ENCODE measurements around the gene PID1. TPM values are rescaled to one million over a fixed set of nuclear protein-coding genes. Genes with fewer than 3 reads are reported as not detected.
"Not testable (repeated sequence)": the region's sequence is repeated elsewhere in the genome, so short reads cannot be mapped to it uniquely, and the experiment has no call there.

Gene PID1
- polyA plus RNA-seq, 3 donors: 4.3 to 6.7 (median 4.8) TPM

DNA sequence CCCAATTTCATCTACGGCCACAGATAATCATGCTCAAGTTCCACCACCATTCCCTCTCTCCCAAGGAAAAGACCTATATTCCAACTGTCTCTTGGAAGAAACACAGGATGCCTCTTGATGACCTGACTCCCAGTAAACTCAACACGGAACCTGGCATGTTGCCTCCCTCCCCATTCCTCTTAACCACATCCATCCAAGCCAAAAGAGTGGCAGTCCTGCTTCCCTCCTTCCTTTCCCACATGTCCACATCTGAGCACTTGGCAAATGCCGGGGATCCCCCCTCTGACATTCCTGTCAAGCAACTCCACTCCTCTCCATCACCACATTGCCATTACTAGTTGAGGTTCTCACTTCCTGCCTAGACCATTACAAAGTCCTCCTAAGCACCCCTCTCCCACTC lies 49.4 kb downstream of the PID1 start:
- DNase-seq: no peak

DNA sequence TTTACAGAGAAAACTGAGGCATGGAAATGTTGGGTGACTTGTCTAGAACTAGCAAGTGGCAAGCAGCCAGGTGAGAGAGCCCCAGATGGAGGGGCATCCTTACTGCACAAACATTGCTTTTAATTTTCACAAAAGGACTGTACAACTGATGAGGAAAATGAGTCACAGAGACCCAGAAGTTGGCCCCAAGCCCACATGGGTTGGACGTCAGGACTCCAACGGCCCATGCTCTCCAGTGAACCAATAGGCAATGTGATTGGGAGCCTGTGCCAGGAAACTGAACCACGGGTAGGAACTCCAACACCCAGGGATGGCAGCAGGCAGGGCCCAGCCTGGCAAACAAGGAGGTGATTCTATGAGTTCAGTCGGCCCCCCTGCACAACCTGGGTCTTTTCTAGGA lies 50.8 kb downstream of the PID1 start:
- no peak for DNase-seq

DNA sequence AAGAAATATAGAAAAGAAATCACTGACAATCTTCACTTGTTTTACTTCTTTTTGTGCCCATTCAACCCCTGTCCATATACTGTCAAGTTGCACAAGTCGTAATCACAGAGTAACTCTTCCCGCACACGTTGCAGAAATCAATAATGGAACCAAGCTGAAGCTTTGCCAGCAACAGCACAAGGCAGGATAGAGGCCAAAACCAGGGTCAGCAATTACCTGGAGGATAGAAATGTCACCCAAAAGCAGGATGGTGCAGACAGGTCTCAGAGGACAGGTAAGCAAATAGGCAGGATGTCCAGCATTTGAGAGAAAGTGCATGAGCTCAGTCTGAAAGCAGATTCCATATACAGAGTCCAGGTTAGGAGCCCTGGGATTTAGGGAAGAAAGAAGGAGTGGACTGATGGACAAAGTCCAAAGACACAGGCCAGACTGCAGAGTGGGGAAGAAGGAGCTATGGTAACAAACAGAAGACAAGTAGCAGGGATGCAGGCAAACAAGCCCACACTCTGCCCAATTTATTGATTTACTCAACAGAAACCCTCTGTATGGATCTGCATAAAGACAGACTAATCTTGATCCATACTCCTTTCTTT lies 52.7 kb downstream of the PID1 start:
- DNase-seq: no peak

DNA sequence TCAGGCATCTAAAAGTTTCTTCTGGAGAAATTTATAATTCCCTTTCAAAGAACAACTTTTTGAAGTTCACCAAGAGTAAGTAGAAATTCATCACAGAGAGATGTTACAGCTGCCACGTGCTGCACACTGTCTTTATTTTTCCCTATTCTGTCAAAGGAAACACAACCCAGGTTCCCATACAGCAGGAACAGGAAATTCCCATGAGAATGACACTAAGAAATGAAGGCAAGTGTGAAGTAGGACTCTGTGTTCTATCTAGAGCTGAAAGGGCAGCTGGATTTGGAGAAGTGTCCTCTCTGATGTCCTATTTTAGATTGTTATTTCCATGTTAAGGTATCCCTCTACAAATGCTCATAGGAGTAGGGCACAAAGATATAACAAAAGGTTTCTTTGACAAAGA lies 58.8 kb downstream of the PID1 start:
- DNase-seq: no peak

DNA sequence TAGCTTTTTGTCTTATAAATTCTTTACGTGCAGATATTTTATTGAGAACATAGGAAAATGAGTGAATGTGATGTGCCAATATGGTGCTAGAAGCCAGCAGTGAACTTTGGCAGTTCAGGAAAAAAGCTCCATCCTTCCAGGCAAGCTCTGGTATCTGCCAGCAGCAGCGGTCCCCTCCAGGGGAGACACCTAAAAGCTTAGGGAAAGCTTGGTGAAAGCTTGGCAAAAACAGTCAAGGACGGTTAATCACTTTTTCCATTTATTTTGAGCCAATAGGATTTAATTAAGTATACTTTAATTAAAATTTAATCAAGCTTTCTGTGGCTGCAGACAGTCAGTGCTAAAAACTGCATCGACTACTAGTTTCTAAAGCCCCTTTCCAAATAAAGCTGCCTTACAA lies 60.4 kb downstream of the PID1 start:
- no peak for DNase-seq

DNA sequence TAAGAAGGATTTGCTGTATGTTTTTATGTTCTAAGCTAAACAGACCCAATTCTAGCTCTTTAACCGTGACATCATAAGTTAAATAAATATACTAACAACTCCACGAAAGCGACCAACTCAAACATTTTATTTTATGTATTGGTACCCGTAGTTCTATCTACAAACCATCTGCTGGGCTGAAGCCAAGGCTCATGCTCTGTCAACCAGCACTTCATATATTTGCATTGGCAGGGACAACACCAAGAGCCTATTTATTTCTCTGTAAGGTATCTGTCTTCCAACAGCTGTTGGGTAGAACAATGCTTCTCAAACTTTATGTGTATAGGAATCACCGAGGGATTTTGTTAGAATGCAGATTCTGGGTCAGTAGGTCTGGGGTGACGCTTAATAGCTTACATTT lies 64.5 kb downstream of the PID1 start:
- no peak for DNase-seq

DNA sequence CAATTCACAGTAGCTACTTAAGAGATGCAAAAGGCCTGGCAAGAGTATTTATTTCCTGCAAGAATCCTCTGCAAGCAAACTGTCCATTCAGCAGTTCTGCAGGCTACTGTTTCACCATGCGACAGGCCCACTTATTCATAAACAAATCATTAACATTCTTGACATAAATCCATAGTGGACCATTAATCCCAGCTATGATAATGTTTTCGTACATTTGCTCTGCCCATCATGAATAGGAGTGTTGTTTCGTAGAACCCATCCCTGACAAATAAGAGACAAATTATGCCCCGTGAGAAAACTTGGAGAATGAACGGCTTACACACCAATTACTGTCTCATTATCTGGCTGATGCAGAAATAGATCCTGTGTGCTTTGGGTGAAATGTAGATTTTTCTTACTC lies 65.4 kb downstream of the PID1 start:
- DNase-seq: no peak

DNA sequence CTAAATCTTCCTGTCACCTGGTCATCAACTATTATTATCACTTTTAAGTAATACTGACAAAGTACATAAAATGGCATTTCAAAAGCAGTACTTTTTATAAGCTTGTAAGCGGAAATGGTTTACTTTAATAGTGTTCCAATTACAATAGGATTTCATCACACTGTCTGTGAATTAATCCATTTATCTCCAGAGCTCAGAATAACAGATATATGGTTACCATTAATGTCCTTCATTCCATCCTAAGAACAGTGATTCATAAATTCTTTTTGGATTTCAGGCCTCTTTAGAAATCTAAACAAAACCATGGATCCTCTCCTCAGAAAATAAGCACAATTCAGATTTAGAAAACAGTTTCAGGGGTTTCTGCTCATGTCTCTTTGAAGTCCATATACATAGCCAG lies 68.4 kb downstream of the PID1 start:
- DNase-seq: no peak

DNA sequence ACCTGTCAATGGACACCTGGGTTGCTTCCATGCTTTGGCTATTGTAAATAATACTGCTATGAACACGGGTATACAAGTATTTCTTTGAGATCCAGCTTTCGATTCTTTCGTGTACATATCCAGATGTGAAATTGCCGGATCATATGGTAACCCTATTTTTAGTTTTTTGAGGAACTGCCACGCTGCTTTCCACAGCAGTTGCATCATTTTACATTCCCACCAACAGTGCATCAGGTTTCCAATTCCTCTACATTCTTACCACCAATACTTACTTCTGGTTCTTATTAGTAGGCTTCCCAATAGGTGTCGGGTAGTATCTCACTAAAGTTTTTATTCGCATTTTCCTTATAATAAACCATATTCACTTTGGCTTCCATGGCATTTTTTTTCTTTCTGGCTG lies 69.6 kb downstream of the PID1 start:
- no peak for DNase-seq

DNA sequence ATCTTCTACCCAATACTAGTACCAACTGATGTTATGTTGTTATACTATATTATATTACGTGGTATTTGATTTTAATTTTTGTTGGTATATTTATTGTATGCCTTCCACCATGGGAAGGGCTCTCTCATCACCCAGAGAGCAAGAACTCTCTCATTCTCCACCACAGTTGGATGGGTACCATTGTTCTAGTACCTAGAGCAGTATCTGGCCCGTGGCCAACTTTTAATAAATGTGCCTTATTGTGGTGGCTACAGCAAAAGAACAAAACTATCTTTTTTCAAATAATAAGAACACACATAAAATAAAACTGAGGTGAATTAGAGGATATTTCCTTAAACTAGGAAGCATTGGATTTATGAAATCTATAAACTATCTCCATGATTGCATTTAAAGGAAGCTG lies 71.8 kb downstream of the PID1 start:
- DNase-seq: no peak

DNA sequence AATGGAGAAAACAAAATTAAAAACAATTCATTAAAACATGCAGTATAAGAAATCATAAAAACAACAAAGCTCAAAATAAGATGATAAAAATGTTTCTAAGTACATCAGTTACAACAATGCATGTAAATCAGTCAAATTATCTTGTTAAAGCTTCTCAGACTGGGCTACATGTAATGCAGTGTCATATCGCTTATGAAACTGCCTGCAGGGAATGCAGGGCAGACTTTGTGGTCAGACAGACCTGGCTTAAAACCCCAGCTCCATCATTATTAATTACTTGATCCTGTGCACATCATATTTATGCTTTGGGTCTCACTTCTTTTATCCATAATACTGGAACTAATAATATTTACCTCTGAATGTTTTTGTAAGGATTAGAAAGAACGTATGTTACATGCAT lies 74.6 kb downstream of the PID1 start:
- no peak for DNase-seq

DNA sequence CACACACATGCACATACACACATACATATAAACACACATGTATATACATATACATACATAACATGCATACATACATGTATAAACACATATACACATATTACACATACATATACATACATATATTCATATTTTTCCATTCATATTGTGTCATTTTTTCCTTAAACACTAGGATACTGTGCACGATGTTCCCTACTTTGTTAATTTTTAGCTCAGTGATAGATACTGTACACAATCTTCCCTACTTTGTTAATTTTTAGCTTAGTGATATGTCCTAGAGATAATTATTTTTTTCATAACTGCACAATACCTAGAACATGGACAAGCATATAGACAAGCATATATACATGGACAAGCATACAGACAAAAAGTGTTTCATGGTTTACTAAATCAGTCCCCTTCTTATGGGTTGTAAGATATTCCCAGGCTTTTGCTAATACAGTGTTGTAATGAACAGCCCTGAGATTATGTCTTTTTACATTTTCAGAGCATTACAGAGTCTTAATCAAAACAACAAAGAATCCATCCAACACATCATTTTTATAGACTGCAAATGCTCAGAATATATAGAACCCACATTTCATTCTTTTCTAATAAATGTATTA lies 75.6 kb downstream of the PID1 start:
- DNase-seq: no peak

DNA sequence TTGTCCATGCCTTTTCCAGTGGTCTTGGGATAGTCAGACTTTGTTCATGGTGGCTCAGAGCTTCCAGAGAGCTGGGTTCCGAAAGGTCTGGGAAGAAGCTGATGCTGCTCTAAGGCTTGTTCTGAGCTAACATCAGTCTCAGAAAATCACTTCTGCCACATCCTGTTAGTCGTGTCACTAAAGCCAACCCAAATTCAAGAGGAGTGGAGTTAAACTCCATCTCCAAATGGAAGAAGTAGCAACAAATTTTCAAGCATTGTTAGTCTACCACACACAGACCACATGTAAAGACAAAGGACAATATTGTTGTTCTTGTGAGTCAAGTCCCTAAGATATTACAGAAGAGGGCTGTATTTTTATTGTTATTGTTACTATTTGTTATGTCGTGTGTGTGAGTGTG lies 77.8 kb downstream of the PID1 start:
- no peak for DNase-seq

DNA sequence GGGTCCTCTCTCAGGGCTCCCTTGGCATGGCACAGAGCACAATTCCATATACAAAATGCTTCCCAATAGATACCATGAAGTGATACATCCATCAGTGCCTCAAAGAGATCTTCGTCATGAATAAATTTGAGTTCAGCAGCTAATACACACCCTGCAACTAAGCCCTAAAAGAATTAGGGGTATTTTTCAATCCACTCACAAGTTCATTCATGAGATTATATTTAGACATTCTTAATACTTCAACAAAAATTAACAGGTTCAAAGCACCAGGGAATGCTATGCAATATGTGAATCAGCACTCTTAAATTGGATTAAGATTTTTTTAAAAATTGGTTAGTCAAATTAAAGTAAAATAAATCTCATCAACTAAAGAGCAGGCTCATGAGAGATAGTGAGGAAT lies 79.7 kb downstream of the PID1 start:
- DNase-seq: no peak

DNA sequence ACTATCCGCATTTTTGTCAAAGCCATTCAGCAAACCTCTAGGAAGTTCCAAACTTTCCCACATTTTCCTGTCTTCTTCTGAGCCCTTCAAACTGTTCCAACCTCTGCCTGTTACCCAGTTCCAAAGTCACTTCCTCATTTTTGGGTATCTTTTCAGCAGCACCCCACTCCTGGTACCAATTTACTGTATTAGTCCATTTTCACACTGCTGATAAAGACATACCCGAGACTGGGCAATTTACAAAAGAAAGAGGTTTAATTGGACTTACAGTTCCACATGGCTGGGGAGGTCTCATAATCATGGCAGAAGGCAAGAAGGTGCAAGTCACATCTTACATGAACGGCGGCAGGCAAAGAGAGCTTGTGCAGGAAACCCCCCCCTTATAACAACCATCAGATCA lies 84.0 kb downstream of the PID1 start:
- not testable (repeated sequence) for DNase-seq

DNA sequence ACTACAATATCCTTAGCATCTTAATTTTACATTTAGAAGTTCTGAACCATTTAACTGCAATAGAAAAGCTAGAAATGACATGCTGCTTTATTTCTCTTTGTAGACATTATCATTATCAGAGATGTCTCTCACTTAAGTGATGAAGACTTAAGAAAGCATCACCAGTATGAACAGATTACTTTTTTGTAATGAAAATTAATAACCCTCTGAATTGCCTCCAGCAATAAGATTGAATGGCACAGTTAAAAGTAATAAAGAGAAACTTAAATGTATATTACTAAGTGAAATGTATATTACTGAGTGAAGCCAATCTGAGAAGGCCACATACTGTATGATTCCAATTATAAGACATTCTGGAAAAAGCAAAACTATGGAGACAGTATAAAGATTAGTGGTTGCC lies 89.4 kb downstream of the PID1 start:
- DNase-seq: no peak

DNA sequence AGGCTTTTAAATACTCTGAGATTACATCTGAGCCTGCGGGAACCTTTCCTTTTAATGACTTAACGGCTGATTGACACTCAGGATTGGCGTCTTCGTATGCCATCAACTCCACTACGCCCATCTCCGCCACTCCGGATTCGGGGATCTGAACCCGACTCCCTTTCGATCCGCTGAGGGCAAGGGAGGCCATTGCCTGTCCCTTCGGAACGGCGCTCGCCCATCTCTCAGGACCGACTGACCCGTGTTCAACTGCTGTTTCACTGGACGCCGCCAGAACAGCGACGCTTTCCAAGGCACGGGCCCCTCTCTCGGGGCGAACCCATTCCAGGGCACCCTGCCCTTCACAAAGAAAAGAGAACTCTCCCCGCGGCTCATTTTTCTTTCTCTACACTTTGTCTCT lies 90.4 kb downstream of the PID1 start:
- no peak for DNase-seq

DNA sequence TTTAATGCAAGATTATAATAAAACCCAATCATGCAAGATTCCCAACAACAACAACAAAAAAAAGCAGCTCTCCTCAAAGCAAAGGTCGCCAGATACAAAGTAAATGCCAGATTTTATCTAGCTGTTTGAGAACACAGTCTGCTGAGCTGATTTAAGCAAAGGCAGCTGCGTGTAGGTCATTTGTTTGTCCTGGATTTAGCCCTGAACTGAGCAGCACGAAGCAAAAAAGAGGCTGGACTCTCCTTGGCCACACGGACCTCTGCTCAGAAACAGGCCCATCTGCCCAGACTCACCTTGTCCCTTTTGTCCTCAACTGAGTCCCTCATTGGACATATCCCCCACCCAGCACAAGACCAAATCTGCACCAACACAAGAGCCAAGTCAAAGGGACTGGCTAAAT lies 91.5 kb downstream of the PID1 start:
- no peak for DNase-seq

DNA sequence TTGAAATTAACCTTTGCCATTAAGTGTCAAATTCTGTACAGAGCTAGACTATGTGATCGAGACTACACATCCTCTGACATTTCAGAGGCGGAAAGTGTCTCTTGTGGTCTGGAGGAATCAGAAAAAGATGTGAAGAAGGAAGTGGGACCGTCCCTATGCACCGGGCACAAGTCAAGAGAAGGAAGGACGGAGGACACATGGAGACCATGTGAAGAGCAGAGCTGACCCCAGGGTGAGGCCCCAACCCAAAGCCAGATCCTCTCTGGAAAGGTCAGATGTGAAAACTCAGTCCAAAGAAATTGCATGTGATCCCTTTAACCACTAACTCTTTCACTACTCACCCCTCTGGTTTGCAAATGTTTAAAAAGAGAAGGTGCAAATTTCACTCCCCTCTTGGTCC lies 92.4 kb downstream of the PID1 start:
- DNase-seq: no peak

DNA sequence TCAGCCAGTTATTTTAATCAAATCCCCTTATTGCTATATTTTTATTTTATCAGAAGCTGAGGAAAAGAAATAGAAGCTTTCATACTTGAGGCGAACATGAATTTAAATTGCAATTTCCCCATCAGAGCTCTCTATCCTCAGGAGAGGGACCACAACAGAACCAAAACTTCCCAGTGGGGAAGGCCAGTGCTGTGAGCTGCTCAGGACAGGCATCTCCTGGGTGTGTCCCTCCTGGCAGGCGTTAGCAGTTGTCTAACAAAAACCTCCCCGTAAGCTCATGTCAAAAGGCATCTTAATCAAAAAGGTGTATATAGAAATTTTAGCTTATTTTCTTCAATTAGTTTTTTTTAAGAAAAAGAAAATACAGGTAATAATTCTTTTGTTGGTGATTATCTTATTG lies 93.0 kb downstream of the PID1 start:
- DNase-seq: no peak

DNA sequence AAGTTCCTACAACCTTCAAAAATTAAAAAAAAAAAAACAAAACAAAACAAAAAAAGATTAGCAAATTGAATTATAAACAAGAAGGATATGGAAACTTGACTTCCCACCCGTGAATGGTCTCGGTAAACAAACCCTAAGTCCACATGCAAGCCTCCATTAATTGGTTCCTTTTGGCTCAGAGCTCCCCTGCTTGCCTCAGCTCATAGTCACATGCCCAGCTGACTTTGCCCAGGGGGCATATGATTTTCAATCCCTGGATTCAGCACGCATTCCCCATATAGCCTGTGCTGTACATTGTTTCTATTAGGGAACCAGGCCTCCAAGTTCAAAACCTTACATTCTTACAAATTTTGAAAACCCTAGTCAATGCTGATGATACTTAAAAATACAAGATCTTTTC lies 95.0 kb downstream of the PID1 start:
- no peak for DNase-seq

DNA sequence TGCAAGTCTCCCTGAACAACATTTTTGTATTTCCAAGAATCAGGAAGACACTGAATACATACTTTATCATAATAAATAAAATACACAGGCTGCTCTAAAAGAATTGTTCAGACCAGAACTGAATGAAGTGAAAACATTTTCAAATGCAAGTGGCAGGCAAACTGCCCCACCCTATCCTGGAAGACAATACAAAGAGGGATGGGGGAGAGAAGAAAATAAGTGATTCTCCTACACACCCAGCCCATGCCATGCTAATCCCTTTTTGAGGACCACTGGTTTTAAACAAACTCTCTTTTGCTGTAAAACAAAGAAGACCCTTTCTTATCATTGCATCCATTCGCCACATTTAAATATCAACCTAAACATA lies 95.6 kb downstream of the PID1 start:
- DNase-seq: no peak

DNA sequence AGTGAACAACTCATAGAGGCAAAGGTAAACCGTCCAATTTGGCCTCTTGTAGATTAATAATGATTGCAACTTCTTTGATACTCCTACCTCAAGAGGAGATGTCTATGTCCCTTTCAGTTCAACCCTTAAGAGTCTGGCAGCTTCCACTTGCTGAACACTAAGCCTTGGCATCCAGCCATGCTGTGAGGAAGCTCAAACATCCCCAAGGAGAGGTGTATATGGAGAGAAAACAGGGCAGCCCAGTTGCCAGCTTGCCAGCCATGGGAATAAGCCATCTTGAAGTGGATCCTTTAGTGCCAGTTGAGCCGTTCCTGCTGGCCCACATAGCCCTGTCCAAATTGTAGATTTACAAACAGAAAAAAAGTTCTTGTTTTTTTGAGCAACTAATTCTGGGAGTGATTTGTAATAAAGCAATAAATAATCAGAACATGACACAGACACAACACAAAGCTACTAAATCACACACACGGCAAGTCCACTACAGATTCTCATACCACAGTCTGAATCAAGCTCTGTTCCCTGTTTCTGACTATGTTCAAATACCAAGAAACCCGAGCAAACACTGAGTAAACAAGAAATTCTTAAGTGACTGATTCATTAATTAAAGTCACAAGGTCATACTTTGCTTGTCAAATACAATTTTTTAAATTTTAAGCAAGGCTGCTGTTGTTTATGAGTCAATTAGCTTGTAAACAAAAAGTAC lies 96.1 kb downstream of the PID1 start:
- peak; percentile 15 for DNase-seq

DNA sequence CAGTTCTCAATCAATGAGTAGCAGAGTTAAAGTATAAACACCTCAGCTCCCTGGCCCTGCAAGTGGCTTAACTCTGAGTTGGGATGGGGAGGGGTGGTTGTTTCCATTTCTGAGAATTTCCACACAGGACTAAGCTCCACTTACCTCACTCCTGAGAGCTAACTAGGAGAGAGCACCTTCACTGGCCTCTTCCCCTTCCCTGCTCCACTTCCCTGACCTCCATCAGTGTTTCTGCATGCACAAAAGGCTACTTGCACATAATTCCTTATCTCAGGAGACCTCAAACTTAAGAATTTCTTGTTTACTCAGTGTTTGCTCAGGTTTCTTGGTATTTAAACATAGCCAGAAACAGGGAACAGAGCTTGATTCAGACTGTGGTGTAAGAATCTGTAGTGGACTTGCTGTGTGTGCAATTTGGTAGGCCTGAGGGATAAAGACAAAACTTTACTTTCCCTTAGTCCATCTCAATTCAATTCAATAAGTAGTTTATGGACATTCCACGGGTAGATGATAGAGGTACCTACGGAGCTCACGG lies 97.2 kb downstream of the PID1 start:
- DNase-seq: no peak

Data from renal pelvis (tissue), 4 donors.